PC-9 (cell line): ENCODE results near the gene CTNNBL1.

ENCODE experiments used
- EZH2 ChIP-seq: fragments of 200-600 bp; sonication (generic); IDR thresholded peaks from 2 replicates; pipeline ENCODE4 v1.8.0; 2017; ENCODE audit warnings: antibody characterized with exemption, low read depth
- TF ChIP-seq, protein P1 (sequence below): fragments of 200-600 bp; sonication (generic); conservative IDR thresholded peaks from 2 replicates; pipeline ENCODE4 v1.6.1; 2017; ENCODE audit warnings: mixed run types, antibody characterized with exemption, mild to moderate bottlenecking, moderate library complexity

DNA sequence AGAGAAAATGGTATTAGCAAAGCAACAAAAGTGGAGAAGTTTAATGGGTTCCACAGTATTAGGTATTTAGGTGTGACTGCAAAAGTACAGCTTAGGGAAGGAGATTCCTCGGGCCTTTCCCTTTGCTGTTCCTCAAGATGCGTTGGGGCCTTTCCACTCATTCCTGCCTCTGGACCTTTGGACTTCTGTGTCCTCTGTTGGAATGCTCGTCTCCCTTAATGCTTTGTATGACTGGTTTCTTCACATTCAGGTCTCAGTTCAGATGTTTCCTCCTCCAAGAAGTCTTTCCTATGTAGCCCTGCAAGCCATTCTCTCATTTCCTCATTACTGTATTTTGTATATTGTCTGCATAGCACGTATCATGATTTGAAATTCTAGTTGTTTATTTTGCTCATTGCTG lies 39.6 kb downstream of the CTNNBL1 start:
- TF ChIP-seq, protein P1, sequence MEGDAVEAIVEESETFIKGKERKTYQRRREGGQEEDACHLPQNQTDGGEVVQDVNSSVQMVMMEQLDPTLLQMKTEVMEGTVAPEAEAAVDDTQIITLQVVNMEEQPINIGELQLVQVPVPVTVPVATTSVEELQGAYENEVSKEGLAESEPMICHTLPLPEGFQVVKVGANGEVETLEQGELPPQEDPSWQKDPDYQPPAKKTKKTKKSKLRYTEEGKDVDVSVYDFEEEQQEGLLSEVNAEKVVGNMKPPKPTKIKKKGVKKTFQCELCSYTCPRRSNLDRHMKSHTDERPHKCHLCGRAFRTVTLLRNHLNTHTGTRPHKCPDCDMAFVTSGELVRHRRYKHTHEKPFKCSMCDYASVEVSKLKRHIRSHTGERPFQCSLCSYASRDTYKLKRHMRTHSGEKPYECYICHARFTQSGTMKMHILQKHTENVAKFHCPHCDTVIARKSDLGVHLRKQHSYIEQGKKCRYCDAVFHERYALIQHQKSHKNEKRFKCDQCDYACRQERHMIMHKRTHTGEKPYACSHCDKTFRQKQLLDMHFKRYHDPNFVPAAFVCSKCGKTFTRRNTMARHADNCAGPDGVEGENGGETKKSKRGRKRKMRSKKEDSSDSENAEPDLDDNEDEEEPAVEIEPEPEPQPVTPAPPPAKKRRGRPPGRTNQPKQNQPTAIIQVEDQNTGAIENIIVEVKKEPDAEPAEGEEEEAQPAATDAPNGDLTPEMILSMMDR: no peak
- no peak for TF ChIP-seq EZH2
